ENCODE measurements around the gene MLC1. TPM values are rescaled to one million over a fixed set of nuclear protein-coding genes. Genes with fewer than 3 reads are reported as not detected.

Gene MLC1
- total and polyA plus RNA-seq, 2 experiments from 2014 or later: 0.27 to 0.32 TPM

DNA sequence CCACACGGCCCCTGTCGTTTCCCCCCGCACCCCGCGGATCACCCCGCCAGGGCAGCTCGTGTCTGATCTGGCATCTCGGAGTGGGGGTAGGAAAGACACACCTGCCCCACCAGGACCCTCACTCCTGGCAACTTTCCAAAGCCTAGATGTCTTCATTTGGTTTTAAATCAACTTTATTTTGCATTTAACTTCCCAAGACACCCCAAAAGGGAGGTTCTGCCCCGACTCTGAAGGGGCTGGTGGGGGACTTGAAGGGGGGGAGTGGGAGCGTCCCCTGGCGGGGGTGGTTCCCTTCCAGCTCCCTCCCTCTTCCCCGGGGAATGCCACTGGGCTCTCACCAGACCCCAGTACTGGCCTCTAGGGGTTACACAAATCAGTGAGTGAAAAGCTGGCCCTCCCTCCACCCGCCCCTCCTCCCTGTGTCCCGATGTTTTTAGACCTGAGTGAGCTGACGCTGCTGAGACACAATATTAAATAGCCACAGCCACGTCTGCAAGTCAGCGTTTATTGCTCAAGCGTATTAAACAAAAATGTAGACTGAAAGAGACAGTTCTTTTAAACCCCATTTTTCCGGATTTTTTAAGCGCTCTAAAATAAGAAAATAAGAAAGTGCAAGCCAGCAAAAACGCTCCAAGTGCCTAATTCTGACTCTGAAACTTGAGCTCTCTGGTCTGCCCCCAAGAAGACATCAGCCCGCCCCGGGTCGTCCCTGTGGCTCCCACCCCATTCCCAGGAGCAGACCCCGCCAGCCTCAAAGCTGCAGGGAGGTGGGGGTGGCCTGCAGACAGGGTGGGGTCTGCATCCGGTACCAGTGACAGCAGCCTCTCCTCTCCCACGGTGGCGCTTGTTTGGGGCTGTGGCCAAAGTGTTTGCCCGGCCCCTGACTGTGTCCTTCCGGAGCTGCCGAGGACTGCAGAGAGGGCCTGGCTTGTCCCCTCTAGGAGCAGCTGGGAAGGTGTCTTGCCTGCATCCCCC, 26.0 kb downstream of the MLC1 start:
- peak overlapping the region; percentile 14 for H3K27ac ChIP-seq
- H3K27me3 ChIP-seq: peaks cover 12% of the 10 kb centered on the region
- H3K36me3 ChIP-seq: no peaks in the 10 kb centered on the region
- peak overlapping the region; percentile 9 for H3K4me3 ChIP-seq
- H3K4me1 ChIP-seq (ENCODE audit: low read depth): peaks cover 21% of the 10 kb centered on the region
- peak; percentile 24 for TF ChIP-seq CTCF (IDR thresholded peaks at IDR 0.05; ENCODE audit: low read depth, low read length)
- H3K9me3 ChIP-seq (ENCODE audit: low read depth): no peaks in the 10 kb centered on the region
- DNase-seq (ENCODE audit: low read depth in 1 of 2, low spot score in 1 of 2): peak; percentile 72 to 78

DNA sequence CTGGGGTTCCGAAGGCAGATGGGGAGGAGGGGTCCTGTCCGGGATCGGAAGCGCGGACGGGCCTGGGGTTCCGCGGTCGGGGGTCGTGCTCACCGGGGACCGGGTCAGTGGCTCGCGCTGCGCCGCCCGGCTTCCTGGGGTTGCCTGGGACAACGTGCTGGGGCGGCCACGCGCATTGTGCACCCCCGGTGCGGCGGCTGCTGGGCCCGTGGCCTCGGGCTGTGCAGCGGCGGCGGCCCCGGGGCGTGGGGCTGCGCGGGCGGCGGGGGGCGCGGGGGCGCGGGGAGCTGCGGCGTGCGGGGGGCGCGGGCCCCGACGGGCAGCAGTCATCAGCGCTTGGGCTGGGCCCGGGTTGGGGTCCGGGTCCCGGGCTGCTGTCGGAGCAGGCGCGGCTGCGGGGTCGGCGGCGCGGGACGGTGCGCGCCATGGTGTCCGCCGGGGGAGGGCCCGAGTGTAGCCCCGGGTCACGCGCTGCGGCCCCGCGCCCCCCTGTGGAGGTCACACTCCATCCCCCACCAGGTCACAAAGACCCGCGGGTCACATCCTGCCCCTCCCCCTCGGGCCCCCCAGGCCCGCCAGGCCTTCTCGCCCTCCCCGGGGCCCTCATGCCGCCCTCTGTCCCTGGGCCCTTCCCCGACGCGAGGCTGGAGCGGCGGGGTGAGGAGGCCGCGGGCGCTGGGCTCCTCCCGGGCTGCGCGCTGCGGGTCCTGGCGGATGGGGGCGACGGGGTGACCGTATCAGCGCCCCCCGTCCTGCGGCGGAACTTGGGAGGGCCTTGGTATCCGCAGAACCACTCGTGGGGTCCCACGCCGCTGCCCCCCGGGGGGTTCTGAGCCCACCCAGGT, 26.9 kb downstream of the MLC1 start, which contains the start of gene TTLL8:
TTLL8 (minus strand) TSS at position 238 of the 845 bp plus-strand sequence.
- no peak for TF ChIP-seq CTCF (IDR thresholded peaks at IDR 0.05; ENCODE audit: low read depth, low read length)
- Histone ChIP-seq H3K4me1 (ENCODE audit: low read depth) (peaks cover 21% of the 10 kb centered on the region), H3K36me3 (no peaks in the 10 kb centered on the region), H3K9me3 (ENCODE audit: low read depth) (no peaks in the 10 kb centered on the region), H3K4me3 (peak within 1 kb of the TSS; percentile 9), H3K27me3 (peaks cover 12% of the 10 kb centered on the region), H3K27ac (no peak within 1 kb of the TSS)
- peak in 1 of 2 donors; percentile 19 for DNase-seq (ENCODE audit: low read depth in 1 of 2, low spot score in 1 of 2)

GRCh38 chr22:50057278-50058060, 27.8 kb downstream of the MLC1 start:
- Histone ChIP-seq H3K36me3 (no peaks in the 10 kb centered on the region), H3K9me3 (ENCODE audit: low read depth) (no peaks in the 10 kb centered on the region), H3K27me3 (peaks cover 12% of the 10 kb centered on the region), H3K27ac (no peak overlapping the region), H3K4me1 (ENCODE audit: low read depth) (peaks cover 21% of the 10 kb centered on the region), H3K4me3 (no peak overlapping the region)
- TF ChIP-seq CTCF (IDR thresholded peaks at IDR 0.05; ENCODE audit: low read depth, low read length): no peak
- no peak for DNase-seq (ENCODE audit: low read depth in 1 of 2, low spot score in 1 of 2)

DNA sequence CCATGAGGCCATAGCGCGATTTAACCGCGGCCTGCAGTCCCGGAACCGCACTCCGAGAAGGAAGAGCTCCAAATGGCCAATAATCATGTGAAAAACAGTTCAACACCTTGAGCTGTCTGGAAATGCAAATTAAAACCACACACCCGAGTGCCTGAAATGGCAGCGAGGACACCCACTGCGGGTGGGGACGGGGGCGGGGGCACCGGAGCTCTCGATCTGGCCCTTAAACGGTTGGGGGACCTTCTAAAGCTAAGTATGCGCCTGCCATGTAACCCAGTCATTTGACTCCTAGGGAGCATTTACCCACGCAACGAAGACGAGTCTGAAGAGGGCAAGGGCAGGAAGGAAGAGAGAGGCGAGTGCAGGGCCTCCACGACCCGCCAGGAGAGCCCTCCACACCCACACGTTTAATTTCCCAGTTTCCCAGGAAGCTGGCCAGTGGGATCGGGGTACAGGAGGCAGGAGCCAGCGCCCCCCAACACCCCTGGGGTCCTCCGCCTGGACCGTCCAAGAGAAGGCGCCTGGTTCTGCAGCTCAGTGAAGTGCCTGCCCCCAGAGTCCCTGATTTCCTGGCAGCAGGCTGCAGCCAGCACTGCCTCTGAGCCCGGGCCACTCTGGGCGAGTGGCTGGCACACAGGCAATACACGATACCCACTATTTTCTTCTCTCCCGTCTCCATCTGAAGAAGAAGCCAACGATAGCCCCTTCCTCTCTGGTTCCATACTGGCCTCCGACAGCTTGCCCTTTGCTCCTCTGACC, 28.8 kb downstream of the MLC1 start:
- Histone ChIP-seq H3K36me3 (no peaks in the 10 kb centered on the region), H3K27ac (no peak overlapping the region), H3K4me1 (ENCODE audit: low read depth) (peaks cover 20% of the 10 kb centered on the region), H3K27me3 (peaks cover 12% of the 10 kb centered on the region), H3K9me3 (ENCODE audit: low read depth) (no peaks in the 10 kb centered on the region), H3K4me3 (no peak overlapping the region)
- no peak for TF ChIP-seq CTCF (IDR thresholded peaks at IDR 0.05; ENCODE audit: low read depth, low read length)
- DNase-seq (ENCODE audit: low read depth in 1 of 2, low spot score in 1 of 2): no peak
